K562 (cell line): Measurements from ENCODE around the gene DDX41. TPM values are rescaled to one million over a fixed set of nuclear protein-coding genes. Genes with fewer than 3 reads are reported as not detected.
A peak's percentile ranks its signal among the peaks of the same experiment; 100 is the strongest.

Source experiments
- ADNP ChIP-seq: fragments of 200-800 bp; sonication (Bioruptor generic); IDR thresholded peaks from 2 replicates; pipeline ENCODE4 v1.6.1; 2016; ENCODE audit warnings: missing genetic modification characterization, missing compliant biosample characterization
- EP400 ChIP-seq: fragments of 450-650 bp; IDR thresholded peaks from 2 replicates; pipeline ENCODE4 v1.6.1; 2017; ENCODE audit warnings: antibody characterized with exemption, mild to moderate bottlenecking, moderate library complexity
- GABPB1 ChIP-seq: sonication (generic); formaldehyde crosslinking; IDR thresholded peaks from 2 replicates; pipeline ENCODE4 v1.8.0; 2022; ENCODE audit warnings: mild to moderate bottlenecking, missing genetic modification reagents
- MAZ ChIP-seq, 2 experiments: fragments of 450-650 bp in 1 of 2; sonication (generic) in 1 of 2; formaldehyde crosslinking; IDR thresholded peaks in 1 of 2; conservative IDR thresholded peaks in 1 of 2; 2 replicates each; pipeline versions ENCODE4 v1.4.0 to v1.5.0; 2020; ENCODE audit warnings: mild to moderate bottlenecking in 1 of 2, missing genetic modification reagents in 1 of 2
- MEIS2 ChIP-seq: fragments of 450-650 bp; IDR thresholded peaks from 2 replicates; pipeline ENCODE4 v1.6.1; 2014; ENCODE audit warnings: mild to moderate bottlenecking; ENCODE audit not compliant: partially characterized antibody
- PTRF ChIP-seq: fragments of 450-650 bp; IDR thresholded peaks from 2 replicates; pipeline ENCODE4 v1.6.1; 2016; ENCODE audit warnings: mild to moderate bottlenecking, missing genetic modification characterization, missing compliant biosample characterization
- SUPT5H ChIP-seq: fragments of 450-650 bp; IDR thresholded peaks from 2 replicates; pipeline ENCODE4 v1.6.1; 2016
- TAF7 ChIP-seq: fragments of 450-650 bp; IDR thresholded peaks from 2 replicates; pipeline ENCODE4 v1.6.1; 2016; ENCODE audit warnings: missing genetic modification characterization, missing compliant biosample characterization
- ZBTB7A ChIP-seq: IDR thresholded peaks from 2 replicates; pipeline ENCODE4 v1.6.1; 2011; ENCODE audit warnings: low read depth, mild to moderate bottlenecking, low read length, moderate library complexity, borderline replicate concordance; ENCODE audit not compliant: control insufficient read depth
- ZFX ChIP-seq: sonication (generic); formaldehyde crosslinking; IDR thresholded peaks from 2 replicates; pipeline ENCODE4 v1.8.0; 2022; ENCODE audit warnings: mild to moderate bottlenecking, missing genetic modification reagents, moderate library complexity
- polyA plus RNA-seq, 8 experiments: library from polyadenylated mRNA; depleted of rRNA in 4 of 8; stranded (reverse) in 5 of 8; unstranded in 3 of 8; fragments of >200 nt; fragmentation: Nextera tagmentation in 2 of 8; fragmentation: Illumina TruSeq in 1 of 8; extraction: Ambion mirVana in 2 of 8; extraction: Trizol in 1 of 8; gene quantifications; 2 replicates each; pipeline versions ENCODE4 v1.2.1 to v1.2.3, GENCODE V29; 2011 to 2014; ENCODE audit warnings: inconsistent platforms in 1 of 8, missing spikeins in 1 of 8
- total RNA-seq, 7 experiments: library from RNA; depleted of rRNA in 6 of 7; stranded (reverse); fragments of >200 nt in 6 of 7; fragmentation: Illumina TruSeq in 2 of 7; extraction: Trizol in 2 of 7; gene quantifications; 2 replicates each; pipeline versions ENCODE4 v1.2.1 to v1.2.3, GENCODE V29; 2011 to 2021; ENCODE audit warnings: low replicate concordance in 1 of 7
- TF ChIP-seq, protein P1 (sequence below): fragments of 450-650 bp; IDR thresholded peaks from 2 replicates; pipeline ENCODE4 v1.6.1; 2017; ENCODE audit warnings: antibody characterized with exemption, mild to moderate bottlenecking
- TF ChIP-seq, protein P2 (sequence below), 2 experiments: fragments of 150-350 bp in 1 of 2; IDR thresholded peaks; 2 replicates each; pipeline ENCODE4 v1.6.1; 2012 to 2016; ENCODE audit warnings: low read depth in 2 of 2, low read length in 2 of 2, mild to moderate bottlenecking in 1 of 2, moderate library complexity in 1 of 2
- TF ChIP-seq, protein P3 (sequence below): fragments of 450-650 bp; IDR thresholded peaks from 2 replicates; pipeline ENCODE4 v1.6.1; 2016
- TF ChIP-seq, protein P4 (sequence below): fragments of 200-800 bp; sonication (Bioruptor generic); IDR thresholded peaks from 2 replicates; pipeline ENCODE4 v1.6.1; 2017; ENCODE audit warnings: missing genetic modification characterization, missing compliant biosample characterization

The DDX41 gene
- total and polyA plus RNA-seq, 9 of the 15 experiments (the other 6 are each of a cell fraction or from before 2014, with no cell fraction given) = 38.2 to 284 (median 116) TPM

DNA sequence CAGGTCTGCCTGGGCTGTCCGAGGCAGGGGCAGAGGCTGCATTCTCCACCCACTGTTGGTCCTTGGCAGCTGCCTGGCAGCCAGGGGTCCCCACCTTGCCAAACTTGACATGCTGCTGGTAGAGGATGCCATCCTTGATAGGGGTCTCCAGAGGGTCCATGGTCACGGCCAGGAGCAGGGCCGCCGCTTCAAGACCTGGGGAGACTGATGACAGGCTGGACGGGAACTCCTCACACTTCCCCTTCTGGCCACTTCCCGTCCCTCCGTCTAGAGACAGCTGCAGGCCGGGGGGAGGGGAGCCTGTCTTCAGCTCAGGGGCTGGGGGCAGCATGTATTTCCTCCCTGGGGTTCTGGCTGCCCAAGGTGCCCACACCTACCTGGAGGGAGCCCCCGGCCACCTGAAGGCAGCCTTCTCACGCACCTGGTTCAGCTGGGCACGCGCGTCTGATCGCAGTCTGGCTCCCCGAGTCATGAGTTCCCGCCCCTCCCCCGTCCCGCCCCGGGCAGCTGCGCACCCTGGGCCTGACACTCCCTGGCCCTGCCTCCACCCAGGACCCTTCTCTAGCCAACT, 7.3 kb downstream of the DDX41 start, which contains the start of gene DOK3 (continued):
- TF ChIP-seq ADNP = no peak
- TF ChIP-seq SUPT5H = 0 out of 2 replicates have a peak, but pooled peaks have one; percentile 27
- no peak for TF ChIP-seq PTRF (tag)
- peak; percentile 28 for TF ChIP-seq MEIS2
- TF ChIP-seq, protein P1, sequence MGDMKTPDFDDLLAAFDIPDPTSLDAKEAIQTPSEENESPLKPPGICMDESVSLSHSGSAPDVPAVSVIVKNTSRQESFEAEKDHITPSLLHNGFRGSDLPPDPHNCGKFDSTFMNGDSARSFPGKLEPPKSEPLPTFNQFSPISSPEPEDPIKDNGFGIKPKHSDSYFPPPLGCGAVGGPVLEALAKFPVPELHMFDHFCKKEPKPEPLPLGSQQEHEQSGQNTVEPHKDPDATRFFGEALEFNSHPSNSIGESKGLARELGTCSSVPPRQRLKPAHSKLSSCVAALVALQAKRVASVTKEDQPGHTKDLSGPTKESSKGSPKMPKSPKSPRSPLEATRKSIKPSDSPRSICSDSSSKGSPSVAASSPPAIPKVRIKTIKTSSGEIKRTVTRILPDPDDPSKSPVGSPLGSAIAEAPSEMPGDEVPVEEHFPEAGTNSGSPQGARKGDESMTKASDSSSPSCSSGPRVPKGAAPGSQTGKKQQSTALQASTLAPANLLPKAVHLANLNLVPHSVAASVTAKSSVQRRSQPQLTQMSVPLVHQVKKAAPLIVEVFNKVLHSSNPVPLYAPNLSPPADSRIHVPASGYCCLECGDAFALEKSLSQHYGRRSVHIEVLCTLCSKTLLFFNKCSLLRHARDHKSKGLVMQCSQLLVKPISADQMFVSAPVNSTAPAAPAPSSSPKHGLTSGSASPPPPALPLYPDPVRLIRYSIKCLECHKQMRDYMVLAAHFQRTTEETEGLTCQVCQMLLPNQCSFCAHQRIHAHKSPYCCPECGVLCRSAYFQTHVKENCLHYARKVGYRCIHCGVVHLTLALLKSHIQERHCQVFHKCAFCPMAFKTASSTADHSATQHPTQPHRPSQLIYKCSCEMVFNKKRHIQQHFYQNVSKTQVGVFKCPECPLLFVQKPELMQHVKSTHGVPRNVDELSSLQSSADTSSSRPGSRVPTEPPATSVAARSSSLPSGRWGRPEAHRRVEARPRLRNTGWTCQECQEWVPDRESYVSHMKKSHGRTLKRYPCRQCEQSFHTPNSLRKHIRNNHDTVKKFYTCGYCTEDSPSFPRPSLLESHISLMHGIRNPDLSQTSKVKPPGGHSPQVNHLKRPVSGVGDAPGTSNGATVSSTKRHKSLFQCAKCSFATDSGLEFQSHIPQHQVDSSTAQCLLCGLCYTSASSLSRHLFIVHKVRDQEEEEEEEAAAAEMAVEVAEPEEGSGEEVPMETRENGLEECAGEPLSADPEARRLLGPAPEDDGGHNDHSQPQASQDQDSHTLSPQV = peak; percentile 44
- TF ChIP-seq, protein P2, sequence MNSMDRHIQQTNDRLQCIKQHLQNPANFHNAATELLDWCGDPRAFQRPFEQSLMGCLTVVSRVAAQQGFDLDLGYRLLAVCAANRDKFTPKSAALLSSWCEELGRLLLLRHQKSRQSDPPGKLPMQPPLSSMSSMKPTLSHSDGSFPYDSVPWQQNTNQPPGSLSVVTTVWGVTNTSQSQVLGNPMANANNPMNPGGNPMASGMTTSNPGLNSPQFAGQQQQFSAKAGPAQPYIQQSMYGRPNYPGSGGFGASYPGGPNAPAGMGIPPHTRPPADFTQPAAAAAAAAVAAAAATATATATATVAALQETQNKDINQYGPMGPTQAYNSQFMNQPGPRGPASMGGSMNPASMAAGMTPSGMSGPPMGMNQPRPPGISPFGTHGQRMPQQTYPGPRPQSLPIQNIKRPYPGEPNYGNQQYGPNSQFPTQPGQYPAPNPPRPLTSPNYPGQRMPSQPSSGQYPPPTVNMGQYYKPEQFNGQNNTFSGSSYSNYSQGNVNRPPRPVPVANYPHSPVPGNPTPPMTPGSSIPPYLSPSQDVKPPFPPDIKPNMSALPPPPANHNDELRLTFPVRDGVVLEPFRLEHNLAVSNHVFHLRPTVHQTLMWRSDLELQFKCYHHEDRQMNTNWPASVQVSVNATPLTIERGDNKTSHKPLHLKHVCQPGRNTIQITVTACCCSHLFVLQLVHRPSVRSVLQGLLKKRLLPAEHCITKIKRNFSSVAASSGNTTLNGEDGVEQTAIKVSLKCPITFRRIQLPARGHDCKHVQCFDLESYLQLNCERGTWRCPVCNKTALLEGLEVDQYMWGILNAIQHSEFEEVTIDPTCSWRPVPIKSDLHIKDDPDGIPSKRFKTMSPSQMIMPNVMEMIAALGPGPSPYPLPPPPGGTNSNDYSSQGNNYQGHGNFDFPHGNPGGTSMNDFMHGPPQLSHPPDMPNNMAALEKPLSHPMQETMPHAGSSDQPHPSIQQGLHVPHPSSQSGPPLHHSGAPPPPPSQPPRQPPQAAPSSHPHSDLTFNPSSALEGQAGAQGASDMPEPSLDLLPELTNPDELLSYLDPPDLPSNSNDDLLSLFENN (IDR thresholded peaks at IDR 0.05; ENCODE audit: low read depth in 2 of 2, low read length in 2 of 2) = 0 out of 4 replicates have a peak, but pooled peaks of 1 of the 2 experiments have one; percentile 4
- peak; percentile 65 for TF ChIP-seq ZBTB7A
- no peak for TF ChIP-seq TAF7 (tag)
- TF ChIP-seq GABPB1 (CRISPR knock-in tag) = peak; percentile 34; the same call in 1 of the 2 replicates
- peak; percentile 49 for TF ChIP-seq ZFX
- TF ChIP-seq, protein P3, sequence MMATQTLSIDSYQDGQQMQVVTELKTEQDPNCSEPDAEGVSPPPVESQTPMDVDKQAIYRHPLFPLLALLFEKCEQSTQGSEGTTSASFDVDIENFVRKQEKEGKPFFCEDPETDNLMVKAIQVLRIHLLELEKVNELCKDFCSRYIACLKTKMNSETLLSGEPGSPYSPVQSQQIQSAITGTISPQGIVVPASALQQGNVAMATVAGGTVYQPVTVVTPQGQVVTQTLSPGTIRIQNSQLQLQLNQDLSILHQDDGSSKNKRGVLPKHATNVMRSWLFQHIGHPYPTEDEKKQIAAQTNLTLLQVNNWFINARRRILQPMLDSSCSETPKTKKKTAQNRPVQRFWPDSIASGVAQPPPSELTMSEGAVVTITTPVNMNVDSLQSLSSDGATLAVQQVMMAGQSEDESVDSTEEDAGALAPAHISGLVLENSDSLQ = peak; percentile 33; the same call in 1 of the 2 replicates
- peak; percentile 33; the same call in 1 of the 2 replicates for TF ChIP-seq EP400
- TF ChIP-seq, protein P4, sequence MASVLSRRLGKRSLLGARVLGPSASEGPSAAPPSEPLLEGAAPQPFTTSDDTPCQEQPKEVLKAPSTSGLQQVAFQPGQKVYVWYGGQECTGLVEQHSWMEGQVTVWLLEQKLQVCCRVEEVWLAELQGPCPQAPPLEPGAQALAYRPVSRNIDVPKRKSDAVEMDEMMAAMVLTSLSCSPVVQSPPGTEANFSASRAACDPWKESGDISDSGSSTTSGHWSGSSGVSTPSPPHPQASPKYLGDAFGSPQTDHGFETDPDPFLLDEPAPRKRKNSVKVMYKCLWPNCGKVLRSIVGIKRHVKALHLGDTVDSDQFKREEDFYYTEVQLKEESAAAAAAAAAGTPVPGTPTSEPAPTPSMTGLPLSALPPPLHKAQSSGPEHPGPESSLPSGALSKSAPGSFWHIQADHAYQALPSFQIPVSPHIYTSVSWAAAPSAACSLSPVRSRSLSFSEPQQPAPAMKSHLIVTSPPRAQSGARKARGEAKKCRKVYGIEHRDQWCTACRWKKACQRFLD (CRISPR knock-in tag) = 0 out of 2 replicates have a peak, but pooled peaks have one; percentile 12
- peak in 1 of 2 experiments; percentile 23; a peak in 1 of 4 replicates for TF ChIP-seq MAZ (CRISPR knock-in tag; conservative IDR thresholded peaks at IDR 0.05 in 1 of 2, IDR thresholded peaks at IDR 0.05 in 1 of 2)
